Ascending aorta (tissue), 2 donors: Measurements from ENCODE around the gene WDFY2. TPM values are rescaled to one million over a fixed set of nuclear protein-coding genes. Genes with fewer than 3 reads are reported as not detected.

Experiments used
- DNase-seq, 2 donors: peaks; one replicate each; pipeline ENCODE4 v3.0.0-alpha.2; 2019; ENCODE audit warnings: low spot score in 2 of 2
- H3K27ac ChIP-seq, 2 donors: fragments of 200-600 bp; sonication (generic); one replicate each; pipeline ENCODE4 v1.5.1; 2016 to 2017; ENCODE audit warnings: mild to moderate bottlenecking in 1 of 2
- H3K27me3 ChIP-seq: fragments of 200-600 bp; sonication (generic); one replicate; pipeline ENCODE4 v1.5.1; 2017
- H3K36me3 ChIP-seq, 2 donors: fragments of 200-600 bp; sonication (generic); one replicate each; pipeline ENCODE4 v1.5.1; 2016
- H3K4me1 ChIP-seq, 2 donors: fragments of 200-600 bp; sonication (generic); one replicate each; pipeline ENCODE4 v1.5.1; 2016 to 2017; ENCODE audit warnings: mild to moderate bottlenecking in 1 of 2
- H3K4me3 ChIP-seq, 2 donors: fragments of 200-600 bp; sonication (generic); one replicate each; pipeline ENCODE4 v1.5.1; 2016 to 2017; ENCODE audit warnings: mild to moderate bottlenecking in 1 of 2
- H3K9me3 ChIP-seq, 2 donors: fragments of 200-600 bp; sonication (generic); one replicate each; pipeline ENCODE4 v1.5.1; 2016
- CTCF ChIP-seq, 3 experiments: fragments of 200-600 bp in 2 of 3; fragments of 450-650 bp in 1 of 3; sonication (generic) in 2 of 3; IDR thresholded peaks; one replicate each; pipeline ENCODE4 v1.5.1; 2016 to 2019; ENCODE audit warnings: antibody characterized with exemption in 3 of 3, mild to moderate bottlenecking in 1 of 3, moderate library complexity in 1 of 3
- intact Hi-C: fragments of 100-400 bp; cut with DNase I; formaldehyde crosslinking; loops from one replicate; pipeline ENCODE4 v1.15.1; 2023
- total RNA-seq: library from RNA; depleted of rRNA; stranded (reverse); fragments of >200 nt; gene quantifications from one replicate; pipeline ENCODE4 v1.1.0, GENCODE V29; 2016

Gene WDFY2
- total RNA-seq, 1 donor from 2014 or later, result 6.1 TPM

- no peak for TF ChIP-seq CTCF (IDR thresholded peaks at IDR 0.05)
- intact Hi-C loops, result loop anchor here (5.0 kb wide), 1 partner anchor 99 kb away; no protein-coding TSS in a partner anchor
- no peaks in the 10 kb centered on the region for H3K36me3 ChIP-seq
- H3K4me1 ChIP-seq, result peaks cover 8 to 23% of the 10 kb centered on the region in 2 donors
- no peaks in the 10 kb centered on the region for H3K9me3 ChIP-seq
- H3K27ac ChIP-seq, result no peak overlapping the region
- no peaks in the 10 kb centered on the region for H3K27me3 ChIP-seq
- DNase-seq, result no peak
- no peak overlapping the region for H3K4me3 ChIP-seq
Measured at GRCh38 chr13:51628059-51628852, 44.0 kb downstream of the WDFY2 start.

GRCh38 chr13:51629491-51630287 lies 45.4 kb downstream of the WDFY2 start:
- no peaks in the 10 kb centered on the region for H3K27me3 ChIP-seq
- H3K9me3 ChIP-seq, result no peaks in the 10 kb centered on the region
- DNase-seq, result no peak
- no peak for TF ChIP-seq CTCF (IDR thresholded peaks at IDR 0.05)
- intact Hi-C loops, result loop anchor here (2.0 to 5.0 kb wide), 2 partner anchors 15 to 98 kb away; no protein-coding TSS in a partner anchor
- H3K4me1 ChIP-seq, result peaks cover 9 to 27% of the 10 kb centered on the region in 2 donors
- H3K36me3 ChIP-seq, result no peaks in the 10 kb centered on the region
- H3K27ac ChIP-seq, result no peak overlapping the region
- no peak overlapping the region for H3K4me3 ChIP-seq

GRCh38 chr13:51630288-51630615 lies 46.0 kb downstream of the WDFY2 start:
- intact Hi-C loops, result loop anchor here (2.0 kb wide), 1 partner anchor 15 kb away; no protein-coding TSS in a partner anchor
- DNase-seq, result no peak
- H3K4me1 ChIP-seq, result peaks cover 9 to 27% of the 10 kb centered on the region in 2 donors
- no peaks in the 10 kb centered on the region for H3K27me3 ChIP-seq
- no peak overlapping the region for H3K27ac ChIP-seq
- no peak for TF ChIP-seq CTCF (IDR thresholded peaks at IDR 0.05)
- H3K9me3 ChIP-seq, result no peaks in the 10 kb centered on the region
- H3K4me3 ChIP-seq, result no peak overlapping the region
- H3K36me3 ChIP-seq, result no peaks in the 10 kb centered on the region

- Histone ChIP-seq H3K27ac (no peak overlapping the region), H3K36me3 (no peaks in the 10 kb centered on the region), H3K4me1 (peaks cover 3 to 19% of the 10 kb centered on the region in 2 donors), H3K4me3 (no peak overlapping the region), H3K9me3 (no peaks in the 10 kb centered on the region), H3K27me3 (no peaks in the 10 kb centered on the region)
- no peak for TF ChIP-seq CTCF (IDR thresholded peaks at IDR 0.05)
- DNase-seq, result no peak
- intact Hi-C loops, result no loop called here
Measured at GRCh38 chr13:51632591-51633362, 48.5 kb downstream of the WDFY2 start.

GRCh38 chr13:51635137-51635878 lies 51.0 kb downstream of the WDFY2 start:
- peaks cover 3 to 32% of the 10 kb centered on the region in 2 donors for H3K4me1 ChIP-seq

More at GRCh38 chr13:51635137-51635878, 51.0 kb downstream of the WDFY2 start:
- no peak for DNase-seq
- no peak overlapping the region for H3K27ac ChIP-seq
- intact Hi-C loops, result no loop called here
- no peak overlapping the region for H3K4me3 ChIP-seq
- H3K27me3 ChIP-seq, result no peaks in the 10 kb centered on the region
- TF ChIP-seq CTCF (IDR thresholded peaks at IDR 0.05), result no peak
- H3K36me3 ChIP-seq, result no peaks in the 10 kb centered on the region
- H3K9me3 ChIP-seq, result no peaks in the 10 kb centered on the region
